HG03039 (cell line): ENCODE data around the gene ZBTB47.

Experiments
- ATAC-seq: cut with Tn5 transposase; IDR thresholded peaks from one replicate; pipeline ENCODE4 v1.9.1; 2021; ENCODE audit warnings: mild to moderate bottlenecking, moderate library complexity; ENCODE audit not compliant: unreplicated experiment

Gene ZBTB47

DNA sequence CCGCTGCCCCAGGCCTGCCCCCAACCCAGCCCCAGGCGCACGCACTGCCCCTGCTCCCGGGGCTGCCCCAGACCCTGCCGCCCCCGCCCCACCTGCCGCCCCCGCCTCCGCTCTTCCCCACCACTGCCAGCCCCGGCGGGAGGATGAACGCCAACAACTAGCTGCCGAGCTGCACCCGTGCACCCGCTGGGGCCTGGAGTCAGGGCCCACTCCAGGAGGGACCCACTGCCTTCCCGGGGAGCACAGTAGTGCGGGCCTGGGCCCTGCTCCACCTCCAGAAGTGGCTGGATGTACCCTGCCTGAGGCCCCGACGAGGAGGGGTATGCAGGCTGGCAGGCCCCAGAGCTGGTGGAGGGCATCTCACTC, 10.9 kb downstream of the ZBTB47 start:
- no peak for ATAC-seq

DNA sequence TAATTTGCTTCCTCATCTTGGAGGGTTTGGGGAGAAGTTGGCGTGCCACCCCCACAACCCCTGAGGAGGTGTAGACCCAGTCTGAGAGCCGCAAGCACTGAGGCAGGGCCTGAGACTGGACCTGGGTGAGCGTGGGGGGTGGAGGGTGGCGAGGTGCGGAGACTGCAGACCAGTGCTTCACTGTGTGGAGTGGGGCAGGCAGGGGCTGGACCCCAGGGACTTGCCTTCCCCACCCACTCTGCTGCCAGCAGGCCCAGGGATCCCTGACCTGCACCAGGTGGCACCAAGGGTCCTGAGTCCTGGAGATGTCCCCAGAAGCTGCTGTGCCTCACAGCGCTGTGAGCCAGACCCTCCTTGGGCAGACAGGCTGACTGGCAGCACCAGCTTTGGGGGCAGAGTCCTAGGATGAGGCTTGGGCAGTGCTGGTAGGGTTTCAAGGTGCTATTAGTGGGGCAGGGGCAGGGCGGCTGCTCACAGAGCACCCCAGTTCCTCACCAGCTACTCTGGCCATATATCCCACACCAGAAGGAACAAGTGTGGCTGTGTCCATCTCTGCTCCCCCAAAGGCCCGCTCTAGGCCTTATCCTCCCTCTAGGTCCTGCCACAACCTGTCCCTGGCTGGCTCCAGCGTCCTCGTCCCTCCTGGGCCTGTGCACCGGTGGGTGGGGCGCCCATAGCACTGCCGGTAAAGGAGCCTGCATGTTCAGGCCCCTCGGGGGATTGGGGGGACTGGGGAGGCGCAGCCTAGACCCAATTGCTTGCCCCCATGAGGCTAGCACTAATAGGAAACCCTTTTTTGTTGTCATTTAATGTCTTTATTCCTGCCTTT, 11.8 kb downstream of the ZBTB47 start:
- no peak for ATAC-seq

DNA sequence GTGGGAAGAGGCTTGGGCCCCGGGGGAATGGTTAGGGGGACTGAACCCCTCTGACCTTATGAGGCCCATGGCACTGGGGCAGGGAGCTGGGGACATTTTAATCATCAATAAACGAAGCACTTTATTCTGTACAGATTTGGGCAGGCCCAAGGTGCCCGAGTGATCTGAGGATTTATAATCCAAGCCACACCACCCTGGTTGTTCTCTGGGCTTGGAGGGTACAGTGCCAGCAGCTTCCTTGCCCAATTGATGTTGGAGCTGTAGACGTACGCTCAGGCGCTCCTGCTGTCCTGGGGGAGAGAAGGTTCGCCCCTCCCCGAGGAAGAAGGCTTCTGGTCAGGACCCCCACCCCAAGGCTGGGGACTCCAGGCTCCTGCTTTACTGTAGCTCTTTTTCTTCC, 12.5 kb downstream of the ZBTB47 start:
- no peak for ATAC-seq

DNA sequence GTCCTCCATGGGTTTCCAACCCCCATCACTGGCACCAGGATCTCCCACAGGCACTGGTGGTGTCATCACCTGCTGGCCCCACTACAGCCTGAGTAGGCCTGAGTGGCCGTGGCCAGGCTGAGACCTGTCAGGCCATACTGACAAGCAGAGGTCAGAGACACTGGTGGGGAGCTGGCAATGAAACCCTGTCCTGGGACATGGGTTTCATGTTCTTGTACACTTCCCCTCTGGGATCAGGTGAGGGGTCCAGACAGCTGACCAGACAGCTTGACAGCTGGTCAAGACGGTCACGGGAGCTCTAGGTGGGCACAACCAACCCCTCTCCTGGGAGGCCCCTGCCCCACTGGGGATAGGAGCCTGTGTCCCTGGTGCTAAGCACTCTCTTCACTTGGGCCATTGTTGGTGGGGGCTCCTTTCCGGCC, 13.1 kb downstream of the ZBTB47 start:
- no peak for ATAC-seq

DNA sequence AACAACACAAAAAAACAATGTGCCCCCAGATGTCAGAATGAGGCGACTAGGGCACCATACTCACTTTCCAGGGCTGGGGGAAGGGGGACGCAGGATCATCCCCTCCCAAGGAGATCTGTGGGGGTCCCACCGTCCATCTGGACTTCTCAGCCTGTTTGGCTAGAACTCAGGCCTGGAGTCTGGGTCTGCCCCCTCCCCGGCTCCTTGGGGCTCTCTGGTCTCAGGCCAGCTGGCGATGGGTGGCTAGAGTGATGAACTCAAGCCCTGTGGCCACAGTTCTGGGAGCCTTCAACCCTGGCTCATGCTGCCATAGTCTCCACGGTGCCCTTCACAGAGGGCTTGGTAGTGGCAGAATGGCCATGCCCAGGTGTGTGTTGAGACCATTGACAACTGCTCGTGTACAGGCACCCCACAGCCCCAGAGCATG, 13.6 kb downstream of the ZBTB47 start:
- ATAC-seq: no peak

DNA sequence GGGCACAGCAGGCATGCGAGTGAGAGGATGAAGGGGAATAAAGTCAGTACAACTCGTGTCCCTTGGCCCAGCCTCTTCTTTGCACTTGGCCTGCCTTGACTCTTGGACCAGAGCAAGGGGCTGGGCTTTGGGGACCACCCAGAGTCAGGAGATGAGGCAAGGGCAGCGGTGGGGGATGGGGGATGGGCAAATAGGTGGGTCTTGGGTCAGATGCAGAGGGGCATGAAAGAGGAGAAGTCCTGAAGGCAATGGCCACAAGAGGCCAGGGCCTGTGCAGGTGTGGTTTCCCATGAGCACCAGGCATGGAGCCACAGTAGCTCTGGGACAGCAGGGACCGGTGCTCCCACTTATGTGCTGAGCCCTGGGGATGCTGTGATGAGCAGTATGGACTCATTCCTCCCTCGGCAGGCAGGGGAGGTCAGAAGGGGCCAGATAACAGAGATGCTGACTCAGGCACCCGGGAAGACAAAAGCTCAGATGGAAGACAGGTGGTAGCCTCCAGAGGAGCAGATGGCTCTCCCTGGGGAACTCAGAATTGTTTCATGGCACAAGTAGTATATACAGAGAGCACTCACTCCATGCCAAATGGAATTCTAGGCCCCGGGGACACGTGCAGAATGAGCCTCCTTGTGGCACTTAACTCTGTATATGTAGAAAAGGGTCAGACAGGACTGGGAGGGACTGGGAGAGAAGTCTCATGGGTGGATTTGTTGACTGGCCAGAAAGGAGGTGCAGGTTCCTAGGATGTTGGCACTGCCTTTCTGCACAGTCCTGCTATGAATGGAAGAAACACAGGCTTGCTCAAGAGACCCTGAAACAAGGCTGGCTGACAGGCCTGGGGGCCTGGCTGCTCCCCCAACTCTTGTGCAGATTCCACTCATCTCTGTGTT, 14.3 kb downstream of the ZBTB47 start:
- ATAC-seq: no peak

DNA sequence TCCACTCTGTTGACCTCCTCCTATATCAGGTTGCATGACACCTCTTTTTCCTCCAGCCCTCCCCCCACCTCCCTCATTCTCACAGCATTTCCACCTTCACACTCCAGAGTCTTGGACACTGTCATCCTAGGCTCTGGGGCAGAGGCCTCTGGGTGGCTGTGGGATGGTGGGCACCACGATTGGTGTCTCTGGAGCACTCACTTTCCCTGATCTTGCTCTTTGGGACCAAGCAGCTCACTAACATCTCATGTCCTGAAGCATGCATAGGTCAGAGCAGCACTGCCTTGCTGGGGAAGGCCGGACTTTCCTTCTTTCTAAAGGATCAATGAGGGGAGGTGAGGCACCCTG, 14.9 kb downstream of the ZBTB47 start:
- no peak for ATAC-seq

DNA sequence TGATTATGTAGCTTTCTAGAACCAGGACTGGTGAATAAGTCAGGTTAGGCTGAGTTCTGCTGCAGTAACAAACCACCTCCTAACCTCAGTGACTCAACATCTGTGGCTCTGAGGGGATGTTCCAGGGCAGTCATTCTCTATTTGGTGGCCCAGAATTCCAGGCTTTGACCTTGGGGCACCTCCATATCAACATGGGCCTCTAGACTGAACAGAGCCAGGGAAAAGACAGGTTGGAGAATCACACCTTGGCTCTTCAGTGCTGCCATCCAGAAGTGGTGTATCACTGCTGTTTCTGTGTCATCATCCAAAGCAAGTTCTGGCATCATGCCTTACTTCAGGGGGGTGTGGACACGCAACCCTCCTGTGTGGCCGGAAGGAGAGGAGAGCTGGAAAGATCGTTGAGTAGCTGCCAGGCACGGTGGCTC, 15.3 kb downstream of the ZBTB47 start:
- ATAC-seq: no peak

DNA sequence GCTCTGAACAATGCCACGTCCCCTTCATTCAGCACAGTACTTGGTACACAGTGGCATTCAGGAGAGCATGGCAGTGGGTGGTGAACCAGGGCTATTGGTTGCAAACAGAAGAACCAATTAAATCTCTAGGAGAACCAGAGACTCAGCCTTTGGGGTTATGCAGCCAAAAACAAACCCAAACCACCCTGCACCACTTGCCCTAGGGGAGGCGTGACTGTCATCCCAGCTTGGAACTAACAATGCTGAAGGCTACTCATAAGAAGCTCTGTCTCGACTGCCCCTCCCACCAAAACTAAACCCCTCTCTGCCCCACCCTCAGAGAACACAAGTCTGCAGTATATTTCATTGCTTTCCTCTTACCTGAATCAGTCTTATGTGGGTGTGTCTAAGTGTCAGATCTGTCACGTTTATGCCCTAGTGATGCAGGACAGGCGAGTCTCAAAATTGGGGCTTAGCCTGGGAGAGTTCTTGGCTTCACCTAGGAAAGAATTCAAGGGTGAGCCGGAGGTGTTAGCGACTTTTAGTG, 16.6 kb downstream of the ZBTB47 start:
- ATAC-seq: no peak

DNA sequence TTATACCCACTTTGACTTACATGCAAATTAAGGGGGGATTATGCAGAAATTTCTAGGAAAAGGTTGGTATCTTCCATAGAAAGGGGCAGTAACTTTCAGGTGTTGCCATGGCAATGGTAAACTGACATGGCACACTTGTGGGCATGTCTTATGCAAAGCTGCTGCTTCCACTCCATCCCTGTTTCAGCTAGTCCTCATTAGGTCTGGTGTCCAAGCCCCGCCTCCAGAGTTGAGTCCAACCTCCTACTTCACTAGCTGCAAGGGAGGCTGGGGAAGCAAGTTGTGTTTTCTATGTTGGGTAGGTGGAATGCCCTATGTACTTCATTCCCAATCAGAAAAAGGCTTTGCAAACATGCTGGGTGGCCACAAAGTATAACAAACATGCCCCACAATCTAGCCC, 17.2 kb downstream of the ZBTB47 start:
- no peak for ATAC-seq

DNA sequence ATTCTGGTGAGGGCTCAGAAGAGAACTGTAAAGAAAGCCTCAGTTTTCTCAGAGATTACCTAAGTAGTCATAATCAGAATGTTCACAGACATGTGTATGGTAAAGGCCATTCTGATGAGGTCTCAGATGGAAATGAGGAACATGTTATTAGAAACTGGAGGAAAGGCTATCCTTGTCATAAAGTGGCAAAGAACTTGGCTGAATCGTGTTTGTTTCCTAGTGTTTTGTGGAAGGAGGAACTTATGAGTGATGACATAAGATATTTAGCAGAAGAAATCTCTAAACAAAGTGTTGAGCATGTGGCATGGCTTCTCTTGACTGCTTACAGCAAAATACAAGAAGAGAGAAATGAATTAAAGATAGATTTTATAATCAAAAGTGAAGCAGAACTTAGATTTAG, 19.0 kb downstream of the ZBTB47 start:
- ATAC-seq: no peak

DNA sequence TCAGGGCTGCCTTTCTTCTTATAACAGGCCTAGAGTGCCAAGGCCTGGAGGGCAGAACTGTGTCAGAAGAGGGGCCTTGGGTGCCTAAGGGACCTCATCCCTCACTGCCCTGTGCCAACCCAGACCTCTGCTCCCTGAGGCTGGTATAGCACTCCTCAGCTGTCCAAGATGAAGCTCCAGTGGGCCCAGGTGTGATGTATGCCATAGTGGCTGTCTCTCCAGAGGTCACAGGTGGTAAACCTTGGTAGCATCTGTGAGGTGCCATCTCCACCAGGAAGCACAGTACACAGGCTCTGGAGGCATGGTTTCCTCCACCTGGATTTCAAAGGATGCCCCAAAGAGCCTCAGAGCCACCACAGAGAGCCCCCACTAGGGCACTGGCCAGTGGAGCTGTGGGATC, 19.6 kb downstream of the ZBTB47 start:
- ATAC-seq: no peak

DNA sequence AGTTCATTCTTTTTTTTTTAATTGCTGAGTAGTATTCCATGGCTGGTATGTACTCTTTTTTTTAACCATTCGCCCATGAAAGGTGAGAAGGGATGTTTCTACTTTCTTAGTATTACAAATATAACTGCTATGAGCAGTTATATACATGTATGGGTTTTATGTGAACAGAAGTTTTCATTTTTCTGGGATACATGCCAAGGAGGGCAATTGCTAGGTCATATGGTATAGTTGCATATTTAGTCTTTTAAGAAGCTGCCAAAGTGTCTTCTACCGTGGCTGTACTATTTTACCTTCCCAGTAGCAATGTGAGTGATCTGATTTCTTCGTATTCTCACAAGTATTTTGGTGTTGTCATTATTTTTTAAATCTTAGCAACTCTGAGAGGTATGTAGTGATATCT, 20.6 kb downstream of the ZBTB47 start:
- no peak for ATAC-seq

DNA sequence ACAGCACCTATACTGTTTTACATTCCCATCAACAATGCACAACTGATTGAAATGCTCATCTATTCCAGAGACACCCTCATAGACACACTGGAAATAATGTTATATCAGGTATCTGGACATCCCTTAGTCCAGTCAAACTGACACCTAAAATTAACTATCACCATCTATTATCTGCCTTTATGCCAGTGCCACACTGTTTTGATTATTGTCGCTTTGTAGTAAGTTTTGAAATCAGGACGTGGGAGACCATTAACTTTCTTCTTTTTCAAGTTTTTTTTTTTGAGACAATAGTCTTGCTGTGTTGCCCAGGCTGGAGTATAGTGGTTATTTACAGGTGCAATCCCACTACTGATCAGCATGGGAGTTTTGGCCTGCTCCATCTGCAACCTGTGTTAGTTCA, 22.4 kb downstream of the ZBTB47 start:
- no peak for ATAC-seq

DNA sequence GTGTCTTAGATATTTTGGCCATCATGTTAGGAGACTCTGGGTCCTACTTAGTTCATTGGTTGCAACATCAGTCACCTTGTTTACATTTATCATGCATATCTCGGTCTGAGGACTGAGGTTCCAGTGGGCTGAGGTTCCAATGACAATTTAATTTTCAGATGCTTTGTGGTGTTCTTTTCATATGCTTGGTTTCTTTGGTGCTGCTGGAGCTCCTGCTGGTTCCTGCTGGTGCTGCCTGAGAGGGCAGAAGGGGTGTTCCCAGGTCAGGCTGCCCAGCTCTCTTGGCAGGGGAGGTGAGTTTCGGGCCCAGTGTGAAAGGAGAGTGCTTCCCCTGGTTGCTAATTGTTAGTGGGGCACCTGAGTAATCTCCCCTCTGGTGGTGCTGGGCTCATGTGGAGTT, 24.9 kb downstream of the ZBTB47 start:
- ATAC-seq: no peak

DNA sequence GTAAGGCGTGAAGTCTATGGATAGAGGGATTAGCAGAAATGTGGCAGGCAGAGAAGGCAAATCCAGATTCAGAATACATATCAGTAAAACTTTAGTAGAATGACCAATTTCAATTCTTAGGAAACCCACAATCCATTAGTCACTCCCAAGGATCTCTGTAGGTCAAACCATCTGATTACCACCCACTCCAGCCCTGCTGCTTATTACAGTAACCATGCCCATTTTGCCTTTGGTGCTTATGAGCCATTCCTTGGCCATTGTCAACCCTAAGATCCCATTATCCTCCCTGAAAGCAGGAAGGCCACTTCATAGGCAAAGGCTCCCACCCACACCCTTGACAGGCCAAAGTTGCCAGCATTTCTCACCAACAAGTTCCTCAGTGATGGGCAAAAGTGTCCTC, 26.8 kb downstream of the ZBTB47 start:
- no peak for ATAC-seq

DNA sequence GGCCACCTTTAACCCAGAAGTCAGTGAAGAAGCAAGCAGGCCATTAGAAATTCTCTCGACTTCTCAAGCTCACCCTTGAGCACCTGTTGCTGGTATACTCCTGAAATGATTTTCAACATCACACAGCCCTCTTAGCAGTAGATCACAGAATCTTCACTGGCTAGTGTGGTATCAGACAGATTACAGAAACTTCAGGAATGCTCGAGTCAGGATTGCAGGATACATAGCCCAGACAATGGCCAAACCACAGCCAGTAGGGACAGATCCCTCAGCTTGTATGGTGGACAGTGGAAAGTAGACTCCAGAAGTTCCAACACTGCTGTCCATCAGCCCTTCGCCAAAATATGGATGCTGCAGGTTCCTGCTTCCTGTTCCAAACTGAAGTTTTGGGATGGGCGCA, 27.3 kb downstream of the ZBTB47 start:
- no peak for ATAC-seq

DNA sequence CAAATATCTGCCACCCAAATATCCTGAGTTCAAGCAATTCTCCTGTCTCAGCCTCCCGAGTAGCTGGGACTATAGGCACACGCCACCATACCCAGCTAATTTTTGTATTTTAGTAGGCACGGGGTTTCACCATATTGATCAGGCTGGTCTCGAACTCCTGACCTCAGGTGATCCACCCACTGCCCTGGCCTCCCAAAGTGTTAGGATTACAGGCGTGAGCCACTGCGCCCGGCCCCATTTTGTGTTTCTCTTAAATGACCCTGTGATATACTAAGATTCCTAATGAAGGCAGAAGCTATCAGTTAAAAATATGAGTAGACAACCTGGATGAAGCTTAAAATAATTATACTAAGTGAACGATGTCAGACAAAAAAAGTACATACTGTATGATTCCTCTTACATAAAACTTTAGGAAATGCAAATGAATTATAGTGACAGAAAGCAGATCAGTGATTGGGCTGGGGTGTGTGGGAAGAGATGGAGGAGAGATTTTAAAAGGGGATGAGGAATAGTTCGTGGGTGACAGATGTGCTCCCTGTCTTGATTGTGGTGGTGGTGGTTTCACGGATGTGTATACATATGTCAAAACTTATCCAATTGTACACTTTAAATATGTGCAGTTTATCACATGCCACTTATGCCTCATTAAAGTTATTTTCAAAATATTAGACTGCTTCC, 28.0 kb downstream of the ZBTB47 start:
- no peak for ATAC-seq

DNA sequence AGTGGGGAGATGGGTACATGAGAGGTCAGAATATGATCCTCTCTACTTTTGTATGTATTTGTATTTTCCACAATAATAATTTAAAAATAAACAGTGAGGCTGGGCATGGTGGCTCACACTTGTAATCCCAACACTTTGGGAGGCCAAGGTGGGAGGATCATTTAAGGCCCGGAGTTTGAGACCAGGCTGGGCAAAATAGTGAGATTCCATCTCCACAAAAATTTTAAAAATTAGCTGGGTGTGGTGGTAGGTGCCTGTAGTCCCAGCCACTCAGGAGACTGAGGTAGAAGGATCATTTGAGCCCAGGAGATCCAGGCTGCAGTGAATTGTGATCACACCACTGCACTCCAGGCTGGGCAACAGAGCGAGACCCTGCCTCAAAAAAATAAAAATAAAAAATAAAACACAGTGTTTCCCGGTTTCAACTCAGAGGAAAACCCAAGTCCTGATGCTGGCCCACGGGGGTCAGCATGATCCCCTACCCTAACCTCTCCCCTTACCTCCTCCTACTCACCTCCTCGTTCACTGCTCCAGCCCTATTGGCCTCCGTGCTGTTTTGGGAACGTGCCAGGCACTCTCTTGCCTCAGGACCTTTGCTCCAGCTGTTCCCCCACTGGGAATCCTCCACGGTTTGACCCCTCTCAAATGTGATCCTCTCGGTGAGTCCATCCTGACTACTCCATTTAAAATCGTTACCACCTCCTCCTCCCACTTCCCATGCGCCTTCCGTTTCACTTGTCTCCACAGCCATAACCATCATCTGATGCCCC, 29.0 kb downstream of the ZBTB47 start:
- no peak for ATAC-seq

DNA sequence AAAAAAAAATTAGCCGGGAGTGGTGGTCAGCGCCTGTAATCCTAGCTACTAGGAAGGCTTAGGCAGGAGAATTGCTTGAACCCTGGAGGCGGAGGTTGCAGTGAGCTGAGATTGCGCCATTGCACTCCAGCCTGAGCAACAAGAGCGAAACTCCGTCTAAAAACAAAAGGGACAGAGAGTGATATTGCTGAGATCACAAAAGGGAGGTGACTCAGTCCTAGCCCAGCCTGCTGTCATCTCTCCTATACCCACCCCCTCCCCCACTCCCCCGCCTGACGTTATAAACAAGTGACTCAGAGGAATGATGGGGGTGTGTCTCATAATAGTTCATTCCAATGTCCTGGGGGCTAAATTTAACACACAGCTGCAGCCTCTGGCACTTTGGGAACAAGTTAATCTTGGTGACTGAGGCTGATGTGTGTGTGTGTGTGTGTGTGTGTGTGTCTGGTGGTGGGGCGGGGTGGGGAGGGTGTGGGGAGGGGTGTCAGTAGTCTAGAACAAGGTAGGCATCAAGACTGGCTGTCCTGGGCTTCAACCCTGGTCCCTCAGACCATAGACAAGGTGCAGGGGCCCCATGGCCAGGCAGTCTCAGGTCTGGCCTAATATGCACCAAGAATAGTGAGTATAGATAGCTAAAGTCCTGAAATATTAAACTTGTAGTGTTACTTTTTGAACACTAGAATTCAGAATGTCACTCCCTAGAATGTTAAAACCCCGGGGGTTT, 30.5 kb downstream of the ZBTB47 start:
- ATAC-seq: no peak
